ENCODE data around the gene ZNF444. TPM values are rescaled to one million over a fixed set of nuclear protein-coding genes. Genes with fewer than 3 reads are reported as not detected.

ZNF444 gene
- polyA plus RNA-seq, result 10 to 100 TPM; 20.1 to 40.6 (median 25.3) TPM
- long read RNA-seq, donor 1, full-length matches to known transcripts, result 21 of 31 reads
- long read RNA-seq, donor 1, partial matches to known transcripts, result 10 of 31 reads
- long read RNA-seq, donor 1, other reads (novel, unspliced or antisense), result 0 of 31 reads
- long read RNA-seq, donor 2, partial matches to known transcripts, result 5 of 5 reads
- long read RNA-seq, donor 2, other reads (novel, unspliced or antisense), result 0 of 5 reads
- long read RNA-seq, donor 3, full-length matches to known transcripts, result 8 of 8 reads
- long read RNA-seq, donor 3, partial matches to known transcripts, result 0 of 8 reads
- long read RNA-seq, donor 3, other reads (novel, unspliced or antisense), result 0 of 8 reads
- long read RNA-seq, donor 4, result 0 reads
- long read RNA-seq, donor 5, result 0 reads
- long read RNA-seq, donor 6, partial matches to known transcripts, result 0 of 1 reads
- long read RNA-seq, donor 6, other reads (novel, unspliced or antisense), result 0 of 1 reads
- long read RNA-seq, donor 7, full-length matches to known transcripts, result 14 of 14 reads
- long read RNA-seq, donor 7, partial matches to known transcripts, result 0 of 14 reads
- long read RNA-seq, donor 7, other reads (novel, unspliced or antisense), result 0 of 14 reads
- long read RNA-seq, donor 8, full-length matches to known transcripts, result 2 of 2 reads
- long read RNA-seq, donor 8, partial matches to known transcripts, result 0 of 2 reads
- long read RNA-seq, donor 8, other reads (novel, unspliced or antisense), result 0 of 2 reads
- long read RNA-seq, donor 9, result 0 reads
- long read RNA-seq, donor 10, full-length matches to known transcripts, result 9 of 9 reads
- long read RNA-seq, donor 10, partial matches to known transcripts, result 0 of 9 reads
- long read RNA-seq, donor 10, other reads (novel, unspliced or antisense), result 0 of 9 reads

DNA sequence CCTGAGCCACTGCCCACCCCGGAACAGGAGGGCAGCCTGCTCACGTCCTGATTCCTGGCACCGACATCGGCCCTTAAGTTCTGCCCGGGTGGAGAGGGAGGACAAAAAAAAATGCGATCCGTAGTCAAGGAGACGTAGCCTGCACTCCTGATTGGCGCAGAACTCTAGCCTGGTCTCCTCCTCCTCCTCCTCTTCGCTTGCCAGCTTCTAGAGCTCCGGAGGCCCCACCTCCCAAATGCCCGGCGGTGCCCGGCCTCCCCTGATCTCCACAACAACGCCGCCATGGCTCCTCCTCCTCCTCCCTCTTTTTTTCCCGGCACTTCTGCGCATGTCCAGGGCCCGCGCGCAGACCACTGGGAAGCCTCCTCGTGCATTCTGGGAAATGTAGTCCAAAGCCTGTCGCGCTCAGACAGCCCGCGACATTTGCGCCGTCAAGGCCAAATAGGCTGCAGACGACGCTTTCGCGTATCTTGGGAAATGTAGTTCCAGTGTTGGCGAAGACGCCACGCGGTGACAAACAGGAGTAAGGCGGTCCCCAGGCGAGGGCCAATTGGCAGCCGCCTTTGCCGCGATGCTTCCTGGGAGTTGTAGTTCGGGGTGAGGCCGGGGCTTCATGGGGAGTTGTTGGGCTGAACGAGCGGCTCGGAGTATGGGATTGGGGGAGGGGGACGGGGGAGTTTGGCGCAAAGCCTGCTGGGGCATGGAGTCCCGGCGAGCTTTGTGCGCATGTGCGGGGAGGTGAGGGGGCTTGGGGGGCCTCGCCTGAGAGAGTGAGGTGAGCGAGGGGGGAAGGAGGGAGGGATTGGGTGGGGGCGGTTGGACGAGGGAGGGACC, at the start of gene ZNF444:
TSS of gene ZNF444 (plus strand) at position 705 of the 834 bp plus-strand sequence. CDS start 5,625 bp downstream, outside the sequence.
- Histone ChIP-seq H3K27me3 (ENCODE audit: control insufficient read depth in 3 of 3, insufficient read depth in 3 of 3, low read length in 3 of 3) (no peaks in the 10 kb centered on the region), H3K4me3 (ENCODE audit: low read depth in 1 of 3, low read length in 3 of 3) (peak within 1 kb of the TSS; percentile 45 to 63 (median 61)), H3K36me3 (ENCODE audit: control insufficient read depth in 3 of 3, insufficient read depth in 2 of 3, low read depth in 1 of 3, low read length in 3 of 3) (peaks cover 0 to 16% (median 0%) of the 10 kb centered on the region in 3 donors), H3K27ac (ENCODE audit: low read depth in 1 of 3, low read length in 2 of 3) (peak within 1 kb of the TSS; percentile 69 to 86 (median 83)), H3K4me1 (ENCODE audit: control insufficient read depth in 3 of 3, insufficient read depth in 2 of 3, low read depth in 1 of 3, low read length in 2 of 3) (peaks cover 0 to 23% (median 7%) of the 10 kb centered on the region in 3 donors), H3K9me3 (ENCODE audit: control insufficient read depth in 2 of 2, insufficient read depth in 1 of 2, low read depth in 1 of 2, low read length in 1 of 2) (no peaks in the 10 kb centered on the region)
- FAIRE-seq (peak; percentile 91), DNase-seq (peak; percentile 99 to 100)
- WGBS, 3 donors, result 0 to 1% (median 0%) methylated on average over 52 to 56 of the region's 56 CpGs

DNA sequence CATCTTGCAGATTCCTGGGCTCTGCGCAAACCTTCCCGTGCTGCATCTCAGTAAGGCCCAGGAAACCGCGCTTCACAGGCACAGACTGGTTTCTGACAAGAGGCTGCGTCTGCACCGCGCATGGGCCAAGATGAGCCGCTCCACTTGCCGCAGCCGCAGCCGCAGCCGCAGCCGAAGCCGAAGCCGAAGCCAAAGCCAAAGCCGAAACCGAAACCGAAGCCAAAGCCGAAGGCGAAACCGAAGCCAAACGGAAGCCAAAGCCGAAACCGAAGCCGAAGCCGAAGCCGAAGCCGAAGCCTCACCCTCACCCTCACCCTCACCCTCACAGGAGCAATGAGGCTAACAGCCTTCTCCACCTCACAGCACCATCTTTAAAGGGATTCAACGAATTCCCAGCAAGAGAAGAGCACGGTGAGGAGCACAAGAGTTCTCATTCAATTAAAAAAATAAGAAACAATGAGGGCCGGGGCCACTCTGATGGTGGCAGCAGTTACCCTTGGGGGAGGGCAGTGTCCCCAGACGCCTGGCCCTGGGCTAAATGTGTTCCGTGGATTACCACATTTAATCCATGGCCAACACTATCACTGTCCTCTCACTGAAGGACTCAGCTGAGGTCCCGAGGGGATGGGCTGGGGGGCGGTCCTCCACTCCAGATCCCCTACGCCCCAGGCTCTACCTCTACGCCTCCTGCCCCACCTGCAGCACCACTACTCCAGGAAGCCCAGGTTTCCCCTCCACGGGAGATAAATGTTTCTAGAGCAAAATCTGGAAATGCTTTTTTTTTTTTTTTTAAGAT, 49.1 kb upstream of the ZNF444 start:
- H3K9me3 ChIP-seq (ENCODE audit: control insufficient read depth in 2 of 2, insufficient read depth in 1 of 2, low read depth in 1 of 2, low read length in 1 of 2), result peaks cover 0 to 25% of the 10 kb centered on the region in 2 donors
- H3K4me3 ChIP-seq (ENCODE audit: low read depth in 1 of 3, low read length in 3 of 3), result no peak overlapping the region
- peaks cover 10 to 68% (median 14%) of the 10 kb centered on the region in 3 donors for H3K36me3 ChIP-seq (ENCODE audit: control insufficient read depth in 3 of 3, insufficient read depth in 2 of 3, low read depth in 1 of 3, low read length in 3 of 3)
- FAIRE-seq (no peak), DNase-seq (no peak)
- H3K27me3 ChIP-seq (ENCODE audit: control insufficient read depth in 3 of 3, insufficient read depth in 3 of 3, low read length in 3 of 3), result no peaks in the 10 kb centered on the region
- no peaks in the 10 kb centered on the region for H3K4me1 ChIP-seq (ENCODE audit: control insufficient read depth in 3 of 3, insufficient read depth in 2 of 3, low read depth in 1 of 3, low read length in 2 of 3)
- no peak overlapping the region for H3K27ac ChIP-seq (ENCODE audit: low read depth in 1 of 3, low read length in 2 of 3)
- WGBS, 3 donors, result 82 to 93% (median 90%) methylated on average over 38 of the region's 38 CpGs

DNA sequence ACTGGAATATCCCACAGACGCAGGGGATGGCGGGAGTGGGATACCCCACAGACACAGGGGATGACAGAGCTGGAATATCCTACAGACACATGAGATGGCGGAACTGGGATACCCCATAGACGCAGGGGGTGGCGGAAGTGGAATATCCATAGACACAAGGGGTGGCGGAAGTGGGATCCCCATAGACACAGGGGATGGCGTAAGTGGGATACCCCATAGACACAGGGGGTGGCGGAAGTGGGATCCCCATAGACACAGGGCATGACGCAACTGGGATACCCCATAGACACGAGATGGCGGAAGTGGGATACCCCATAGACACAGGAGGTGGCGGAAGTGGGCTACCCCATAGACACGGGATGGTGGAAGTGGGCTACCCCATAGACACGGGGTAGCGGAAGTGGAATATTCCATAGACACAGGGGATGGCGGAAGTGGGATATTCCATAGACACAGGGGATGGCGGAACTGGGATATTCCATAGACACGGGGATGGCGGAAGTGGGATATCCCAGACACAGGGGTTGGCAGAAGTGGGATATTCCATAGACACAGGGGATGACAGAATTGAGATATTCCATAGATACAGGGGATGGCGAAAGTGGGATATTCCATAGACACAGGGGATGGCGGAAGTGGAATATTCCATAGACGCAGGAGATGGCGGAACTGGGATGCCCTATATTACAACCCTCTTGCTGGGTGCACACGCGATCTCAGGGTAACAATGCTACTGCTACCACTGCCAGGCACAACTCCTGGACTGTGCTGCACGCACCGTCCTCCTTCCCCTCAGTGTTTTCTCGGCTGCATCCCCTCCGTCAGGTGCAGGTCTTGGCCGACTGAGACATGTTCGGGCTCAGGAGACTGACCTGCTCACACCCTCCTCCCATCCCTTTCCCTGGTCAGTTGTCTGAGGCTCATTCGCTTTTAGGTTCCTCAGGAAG, 48.1 kb upstream of the ZNF444 start:
- Histone ChIP-seq H3K9me3 (ENCODE audit: control insufficient read depth in 2 of 2, insufficient read depth in 1 of 2, low read depth in 1 of 2, low read length in 1 of 2) (peaks cover 0 to 25% of the 10 kb centered on the region in 2 donors), H3K4me1 (ENCODE audit: control insufficient read depth in 3 of 3, insufficient read depth in 2 of 3, low read depth in 1 of 3, low read length in 2 of 3) (no peaks in the 10 kb centered on the region), H3K27me3 (ENCODE audit: control insufficient read depth in 3 of 3, insufficient read depth in 3 of 3, low read length in 3 of 3) (no peaks in the 10 kb centered on the region), H3K4me3 (ENCODE audit: low read depth in 1 of 3, low read length in 3 of 3) (no peak overlapping the region), H3K36me3 (ENCODE audit: control insufficient read depth in 3 of 3, insufficient read depth in 2 of 3, low read depth in 1 of 3, low read length in 3 of 3) (peaks cover 7 to 71% (median 14%) of the 10 kb centered on the region in 3 donors), H3K27ac (ENCODE audit: low read depth in 1 of 3, low read length in 2 of 3) (no peak overlapping the region)
- FAIRE-seq, result no peak
- 98 to 99% (median 99%) methylated on average over 32 of the region's 32 CpGs for WGBS, 3 donors
- DNase-seq, result no peak

DNA sequence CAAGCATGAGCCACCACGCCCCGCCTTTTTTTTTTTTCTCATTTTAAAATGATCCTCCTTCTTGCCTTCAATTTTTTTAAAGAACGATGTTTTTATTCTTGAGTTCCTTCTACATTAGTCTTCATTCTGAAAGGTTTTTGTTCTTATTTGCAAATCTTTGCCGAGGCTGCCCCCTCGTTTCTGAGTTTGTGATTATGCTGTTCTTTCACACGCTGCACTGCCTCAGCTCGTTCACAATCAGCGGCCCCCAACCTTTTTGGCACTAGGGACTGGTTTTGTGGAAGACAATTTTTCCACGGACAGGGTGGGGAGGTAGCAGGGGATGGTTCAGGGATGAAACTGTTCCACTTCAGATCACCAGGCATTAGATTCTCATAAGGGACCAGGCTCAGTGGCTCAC, 46.6 kb upstream of the ZNF444 start:
- Histone ChIP-seq H3K27ac (ENCODE audit: low read depth in 1 of 3, low read length in 2 of 3) (no peak overlapping the region), H3K4me1 (ENCODE audit: control insufficient read depth in 3 of 3, insufficient read depth in 2 of 3, low read depth in 1 of 3, low read length in 2 of 3) (no peaks in the 10 kb centered on the region), H3K27me3 (ENCODE audit: control insufficient read depth in 3 of 3, insufficient read depth in 3 of 3, low read length in 3 of 3) (no peaks in the 10 kb centered on the region), H3K36me3 (ENCODE audit: control insufficient read depth in 3 of 3, insufficient read depth in 2 of 3, low read depth in 1 of 3, low read length in 3 of 3) (peaks cover 4 to 79% (median 6%) of the 10 kb centered on the region in 3 donors), H3K4me3 (ENCODE audit: low read depth in 1 of 3, low read length in 3 of 3) (no peak overlapping the region), H3K9me3 (ENCODE audit: control insufficient read depth in 2 of 2, insufficient read depth in 1 of 2, low read depth in 1 of 2, low read length in 1 of 2) (peaks cover 0 to 30% of the 10 kb centered on the region in 2 donors)
- DNase-seq, result no peak
- 82 to 85% (median 84%) methylated on average over 9 of the region's 9 CpGs for WGBS, 3 donors
- FAIRE-seq, result no peak

DNA sequence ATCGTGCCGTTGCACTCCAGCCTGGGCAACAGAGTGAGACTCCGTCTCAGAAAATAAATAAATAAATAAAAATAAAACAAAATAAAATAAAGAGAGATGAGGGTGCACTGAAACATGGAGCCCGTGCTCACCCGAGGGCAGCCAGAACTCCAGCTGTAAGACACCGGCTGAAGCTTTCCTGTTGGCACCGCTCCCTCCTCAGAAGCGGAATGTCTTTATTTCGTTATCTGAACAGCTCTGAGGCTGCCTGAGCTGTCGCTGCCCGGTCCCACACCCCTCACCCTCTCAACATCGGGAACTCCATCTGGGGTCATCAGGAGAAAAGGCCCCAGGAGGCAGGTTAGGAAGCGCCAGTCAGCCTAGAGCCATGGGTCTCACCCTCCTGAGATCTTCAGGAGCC, 44.4 kb upstream of the ZNF444 start:
- no peak for DNase-seq
- WGBS, 3 donors, result 91 to 94% (median 94%) methylated on average over 13 of the region's 13 CpGs
- no peak for FAIRE-seq
- Histone ChIP-seq H3K27me3 (ENCODE audit: control insufficient read depth in 3 of 3, insufficient read depth in 3 of 3, low read length in 3 of 3) (no peaks in the 10 kb centered on the region), H3K27ac (ENCODE audit: low read depth in 1 of 3, low read length in 2 of 3) (no peak overlapping the region), H3K4me3 (ENCODE audit: low read depth in 1 of 3, low read length in 3 of 3) (no peak overlapping the region), H3K4me1 (ENCODE audit: control insufficient read depth in 3 of 3, insufficient read depth in 2 of 3, low read depth in 1 of 3, low read length in 2 of 3) (no peaks in the 10 kb centered on the region), H3K36me3 (ENCODE audit: control insufficient read depth in 3 of 3, insufficient read depth in 2 of 3, low read depth in 1 of 3, low read length in 3 of 3) (peaks cover 6 to 77% (median 12%) of the 10 kb centered on the region in 3 donors), H3K9me3 (ENCODE audit: control insufficient read depth in 2 of 2, insufficient read depth in 1 of 2, low read depth in 1 of 2, low read length in 1 of 2) (peaks cover 0 to 35% of the 10 kb centered on the region in 2 donors)

DNA sequence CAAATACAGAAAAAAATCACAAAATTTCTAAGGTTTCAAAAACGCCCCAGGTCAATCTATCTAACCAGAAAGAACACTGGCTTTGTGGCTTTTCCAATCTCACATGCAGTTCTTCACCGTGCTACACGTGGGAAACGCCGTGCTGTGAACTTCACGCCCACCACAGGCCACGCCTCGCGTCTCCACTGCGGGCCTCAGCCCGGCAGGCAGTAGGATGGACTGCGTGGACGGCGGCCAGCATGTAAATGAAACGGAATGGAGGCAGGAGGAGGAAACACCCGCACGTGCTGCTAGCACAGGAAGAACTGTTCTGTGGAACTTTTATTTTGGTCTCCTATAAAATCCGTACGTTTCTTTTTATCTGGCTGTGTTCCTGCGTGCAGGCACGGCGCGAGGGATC, 43.8 kb upstream of the ZNF444 start:
- H3K36me3 ChIP-seq (ENCODE audit: control insufficient read depth in 3 of 3, insufficient read depth in 2 of 3, low read depth in 1 of 3, low read length in 3 of 3), result peaks cover 4 to 77% (median 14%) of the 10 kb centered on the region in 3 donors
- H3K27ac ChIP-seq (ENCODE audit: low read depth in 1 of 3, low read length in 2 of 3), result no peak overlapping the region
- no peak for DNase-seq
- no peak overlapping the region for H3K4me3 ChIP-seq (ENCODE audit: low read depth in 1 of 3, low read length in 3 of 3)
- no peak for FAIRE-seq
- 86 to 90% (median 87%) methylated on average over 23 of the region's 23 CpGs for WGBS, 3 donors
- H3K4me1 ChIP-seq (ENCODE audit: control insufficient read depth in 3 of 3, insufficient read depth in 2 of 3, low read depth in 1 of 3, low read length in 2 of 3), result no peaks in the 10 kb centered on the region
- H3K9me3 ChIP-seq (ENCODE audit: control insufficient read depth in 2 of 2, insufficient read depth in 1 of 2, low read depth in 1 of 2, low read length in 1 of 2), result peaks cover 0 to 32% of the 10 kb centered on the region in 2 donors
- H3K27me3 ChIP-seq (ENCODE audit: control insufficient read depth in 3 of 3, insufficient read depth in 3 of 3, low read length in 3 of 3), result no peaks in the 10 kb centered on the region

DNA sequence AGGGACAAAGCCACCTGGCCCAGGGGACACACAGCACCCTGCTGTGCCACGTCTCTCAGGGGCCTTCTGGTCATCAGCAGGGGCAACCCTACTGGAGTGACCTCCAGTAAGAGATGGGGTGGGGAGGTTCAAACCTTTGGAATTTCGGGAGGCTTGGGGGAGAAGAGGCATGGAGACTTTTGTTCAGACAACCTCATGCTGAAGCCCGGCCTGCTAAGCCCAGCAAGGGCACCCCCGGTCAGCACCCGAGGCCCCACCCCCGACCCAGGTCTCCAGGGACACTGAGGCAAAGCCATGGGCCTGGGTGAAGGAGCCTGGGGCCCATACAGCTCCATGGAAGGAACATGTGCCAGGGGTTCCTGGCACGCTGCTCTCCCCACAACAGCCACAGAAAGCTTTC, 43.3 kb upstream of the ZNF444 start:
- no peak for FAIRE-seq
- Histone ChIP-seq H3K4me3 (ENCODE audit: low read depth in 1 of 3, low read length in 3 of 3) (no peak overlapping the region), H3K27me3 (ENCODE audit: control insufficient read depth in 3 of 3, insufficient read depth in 3 of 3, low read length in 3 of 3) (no peaks in the 10 kb centered on the region), H3K9me3 (ENCODE audit: control insufficient read depth in 2 of 2, insufficient read depth in 1 of 2, low read depth in 1 of 2, low read length in 1 of 2) (peaks cover 0 to 27% of the 10 kb centered on the region in 2 donors), H3K36me3 (ENCODE audit: control insufficient read depth in 3 of 3, insufficient read depth in 2 of 3, low read depth in 1 of 3, low read length in 3 of 3) (peaks cover 7 to 78% (median 14%) of the 10 kb centered on the region in 3 donors), H3K4me1 (ENCODE audit: control insufficient read depth in 3 of 3, insufficient read depth in 2 of 3, low read depth in 1 of 3, low read length in 2 of 3) (no peaks in the 10 kb centered on the region), H3K27ac (ENCODE audit: low read depth in 1 of 3, low read length in 2 of 3) (no peak overlapping the region)
- 86 to 93% (median 90%) methylated on average over 7 of the region's 7 CpGs for WGBS, 3 donors
- no peak for DNase-seq

All from small intestine (tissue), 16 donors.